Measurements from ENCODE around the gene TSC2. TPM values are rescaled to one million over a fixed set of nuclear protein-coding genes. Genes with fewer than 3 reads are reported as not detected.
"Not testable (repeated sequence)": the region's sequence is repeated elsewhere in the genome, so short reads cannot be mapped to it uniquely, and the experiment has no call there.

Gene TSC2
- total RNA-seq, 1 experiment from 2014 or later, result 31.2 TPM

GRCh38 chr16:2086106-2086742 lies 38.4 kb downstream of the TSC2 start:
- no peak for DNase-seq (ENCODE audit: low read depth)

GRCh38 chr16:2086812-2087747 lies 39.3 kb downstream of the TSC2 start:
- no peak for DNase-seq (ENCODE audit: low read depth)

GRCh38 chr16:2087748-2088631 lies 40.2 kb downstream of the TSC2 start:
- DNase-seq (ENCODE audit: low read depth), result no peak

- no peak for DNase-seq (ENCODE audit: low read depth)
These were observed 41.1 kb downstream of the TSC2 start for GRCh38 chr16:2088759-2089358.

GRCh38 chr16:2089706-2090480 lies 42.1 kb downstream of the TSC2 start:
- no peak for DNase-seq (ENCODE audit: low read depth)

- no peak for DNase-seq (ENCODE audit: low read depth)
These were observed 42.6 kb downstream of the TSC2 start for GRCh38 chr16:2090481-2090776.

- DNase-seq (ENCODE audit: low read depth), result no peak
These were observed 43.2 kb downstream of the TSC2 start for GRCh38 chr16:2090777-2091546.

- DNase-seq (ENCODE audit: low read depth), result no peak
These were observed 43.9 kb downstream of the TSC2 start for GRCh38 chr16:2091547-2092255.

- DNase-seq (ENCODE audit: low read depth), result no peak
These were observed 44.5 kb downstream of the TSC2 start for GRCh38 chr16:2092256-2092620.

GRCh38 chr16:2092866-2093265 lies 45.1 kb downstream of the TSC2 start:
- no peak for DNase-seq (ENCODE audit: low read depth)

- DNase-seq (ENCODE audit: low read depth), result no peak
These were observed 46.0 kb downstream of the TSC2 start for GRCh38 chr16:2093793-2094192.

GRCh38 chr16:2095315-2095853 lies 47.6 kb downstream of the TSC2 start:
- DNase-seq (ENCODE audit: low read depth), result peak; percentile 74

- DNase-seq (ENCODE audit: low read depth), result no peak
These were observed 48.3 kb downstream of the TSC2 start for GRCh38 chr16:2095918-2096582.

- no peak for DNase-seq (ENCODE audit: low read depth)
These were observed 49.2 kb downstream of the TSC2 start for GRCh38 chr16:2096853-2097595.

- DNase-seq (ENCODE audit: low read depth), result not testable (repeated sequence)
These were observed 49.9 kb downstream of the TSC2 start for GRCh38 chr16:2097689-2098088.

GRCh38 chr16:2101581-2101980 lies 53.8 kb downstream of the TSC2 start:
- not testable (repeated sequence) for DNase-seq (ENCODE audit: low read depth)

GRCh38 chr16:2102471-2102870 lies 54.7 kb downstream of the TSC2 start:
- no peak for DNase-seq (ENCODE audit: low read depth)

GRCh38 chr16:2104464-2104863 lies 56.7 kb downstream of the TSC2 start:
- DNase-seq (ENCODE audit: low read depth), result not testable (repeated sequence)

Data from M059J (cell line).